GM12878 (cell line): ENCODE measurements around the gene ZNF396.

ENCODE experiments used
- EP300 ChIP-seq, 2 experiments: fragments of 150-350 bp in 1 of 2; IDR thresholded peaks; 2 replicates each; pipeline ENCODE4 v1.6.1; 2011 to 2012; ENCODE audit warnings: low read depth in 2 of 2, low read length in 2 of 2, borderline replicate concordance in 1 of 2, improper control_type of control experiment in 1 of 2, inconsistent platforms in 1 of 2; ENCODE audit not compliant: control insufficient read depth in 1 of 2
- TAF1 ChIP-seq: IDR thresholded peaks from 2 replicates; pipeline ENCODE4 v1.6.1; 2011; ENCODE audit warnings: mild to moderate bottlenecking, low read depth, low read length, borderline replicate concordance

DNA sequence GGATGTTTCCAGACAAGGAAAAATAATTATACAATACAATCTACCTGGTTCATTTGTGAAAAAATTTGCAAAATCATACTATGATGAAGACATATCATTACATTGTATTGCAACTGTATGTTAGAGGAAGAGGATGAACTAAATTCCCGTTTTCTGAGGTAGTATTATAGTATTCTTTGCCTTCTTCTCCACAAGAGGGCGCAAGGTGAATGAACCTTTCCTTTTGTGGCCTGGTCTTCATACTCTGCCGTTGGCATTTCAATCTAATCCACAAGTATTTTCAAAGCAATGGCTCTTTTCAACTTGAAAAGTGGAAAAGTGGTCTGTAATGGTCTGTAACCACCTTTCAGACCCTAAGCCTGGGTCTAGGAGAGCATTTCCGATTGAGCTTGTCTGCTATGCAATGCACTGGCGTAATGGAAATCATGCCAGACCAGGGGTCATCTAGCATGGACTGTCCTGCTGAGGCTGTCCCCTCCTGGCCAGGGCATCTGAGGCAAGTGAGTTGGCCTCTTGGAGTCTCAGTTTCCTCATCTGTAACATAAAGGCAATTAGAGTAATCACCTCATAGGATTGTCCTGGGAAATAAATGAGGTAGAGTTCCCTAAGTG, 30.8 kb upstream of the ZNF396 start:
- no peak for TF ChIP-seq TAF1
- no peak for TF ChIP-seq EP300 (IDR thresholded peaks at IDR 0.05; ENCODE audit: borderline replicate concordance in 1 of 2, control insufficient read depth in 1 of 2, low read depth in 2 of 2, low read length in 2 of 2)
